ENCODE data around the gene DLGAP5. TPM values are rescaled to one million over a fixed set of nuclear protein-coding genes. Genes with fewer than 3 reads are reported as not detected.

Gene DLGAP5
- total RNA-seq, 1 experiment from 2014 or later = 72.8 TPM

DNA sequence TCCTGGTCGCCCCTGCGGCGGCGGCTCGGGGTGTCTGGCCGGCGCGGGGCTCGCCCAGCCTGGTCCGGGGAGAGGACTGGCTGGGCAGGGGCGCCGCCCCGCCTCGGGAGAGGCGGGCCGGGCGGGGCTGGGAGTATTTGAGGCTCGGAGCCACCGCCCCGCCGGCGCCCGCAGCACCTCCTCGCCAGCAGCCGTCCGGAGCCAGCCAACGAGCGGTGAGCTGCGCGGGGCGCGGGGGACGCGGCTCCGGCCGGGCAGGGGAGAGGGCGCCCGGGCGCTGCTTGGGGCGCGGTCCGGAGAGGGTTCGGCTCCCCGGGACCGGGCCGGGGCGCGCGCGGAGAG is 62.3 kb downstream of the DLGAP5 start, which contains the start of gene LGALS3:
Gene LGALS3 (plus strand): TSS at position 167 of the 342 bp plus-strand sequence. CDS start 8,122 bp downstream, outside the sequence.
- ChIA-PET RAD21 (ENCODE audit: low non-redundant PET in 1 of 2, low total read pairs in 2 of 2, uncharacterized antibody in 2 of 2, unreplicated experiment in 2 of 2) (no interaction called here), CTCF (interaction anchor here (0.9 to 1.8 kb wide), 2 partner anchors 18 to 39 kb away, joined by 3 to 5 read pairs; no protein-coding TSS in a partner anchor), POLR2A (interaction anchor here (0.8 to 2.5 kb wide), 5 partner anchors 9 to 52 kb away, joined by 3 to 17 read pairs (median 8); no protein-coding TSS in a partner anchor)
- Histone ChIP-seq H3K4me2 (ENCODE audit: low read length) (peak within 1 kb of the TSS; percentile 77), H3K4me3 (replicated peaks in 1 of 2; ENCODE audit: low read depth in 1 of 2, low read length in 2 of 2) (peak within 1 kb of the TSS; percentile 74 to 80), H3K9me3 (ENCODE audit: control insufficient read depth in 1 of 2, insufficient read depth in 1 of 2, low read depth in 1 of 2, low read length in 2 of 2) (no peaks in the 10 kb centered on the region), H3K9me2 (ENCODE audit: insufficient read depth) (no peaks in the 10 kb centered on the region), H4K20me1 (ENCODE audit: insufficient read depth) (no peaks in the 10 kb centered on the region), H3K27me3 (ENCODE audit: insufficient read depth, low read length) (no peaks in the 10 kb centered on the region), H3K9ac (ENCODE audit: low read length) (peak within 1 kb of the TSS; percentile 77), H3K27ac (ENCODE audit: low read depth, low read length) (peak within 1 kb of the TSS; percentile 79), H2AFZ (ENCODE audit: low read depth, low read length, poor library complexity, severe bottlenecking) (no peak within 1 kb of the TSS), H3K79me2 (ENCODE audit: insufficient read depth, low read length) (peaks cover 39% of the 10 kb centered on the region), H3K36me3 (ENCODE audit: control insufficient read depth in 1 of 2, insufficient read depth in 2 of 2, low read length in 2 of 2) (no peaks in the 10 kb centered on the region), H3K4me1 (ENCODE audit: control insufficient read depth in 1 of 2, insufficient read depth in 2 of 2, low read length in 2 of 2) (peaks cover 30 to 61% of the 10 kb centered on the region in 2 experiments)
- DNase-seq (ENCODE audit: low read depth, low spot score) = no peak
- intact Hi-C loops (cut with micrococcal nuclease) = loop anchor here (2.0 kb wide), 2 partner anchors 26 to 40 kb away; no protein-coding TSS in a partner anchor
- no TSS peak for BruUV-seq (replicated peaks)
- ATAC-seq = peak; percentile 85
- TF ChIP-seq JUND (IDR thresholded peaks at IDR 0.05) (no peak), SIN3A (IDR thresholded peaks at IDR 0.05; ENCODE audit: low read depth) (peak; percentile 56; the same call in 1 of the 2 replicates), ZNF274 (IDR thresholded peaks at IDR 0.05; ENCODE audit: low read depth, low read length) (no peak), POLR2A (IDR thresholded peaks at IDR 0.05; ENCODE audit: borderline replicate concordance, extremely low read depth, insufficient read depth, insufficient read length) (peak; percentile 82), POLR2AphosphoS5 (IDR thresholded peaks at IDR 0.05; ENCODE audit: low read depth, low read length) (peak; percentile 96), FOSL1 (IDR thresholded peaks at IDR 0.05; ENCODE audit: low read depth) (no peak)
- TF ChIP-seq, protein P1, sequence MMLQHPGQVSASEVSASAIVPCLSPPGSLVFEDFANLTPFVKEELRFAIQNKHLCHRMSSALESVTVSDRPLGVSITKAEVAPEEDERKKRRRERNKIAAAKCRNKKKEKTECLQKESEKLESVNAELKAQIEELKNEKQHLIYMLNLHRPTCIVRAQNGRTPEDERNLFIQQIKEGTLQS (IDR thresholded peaks at IDR 0.05) = no peak

DNA sequence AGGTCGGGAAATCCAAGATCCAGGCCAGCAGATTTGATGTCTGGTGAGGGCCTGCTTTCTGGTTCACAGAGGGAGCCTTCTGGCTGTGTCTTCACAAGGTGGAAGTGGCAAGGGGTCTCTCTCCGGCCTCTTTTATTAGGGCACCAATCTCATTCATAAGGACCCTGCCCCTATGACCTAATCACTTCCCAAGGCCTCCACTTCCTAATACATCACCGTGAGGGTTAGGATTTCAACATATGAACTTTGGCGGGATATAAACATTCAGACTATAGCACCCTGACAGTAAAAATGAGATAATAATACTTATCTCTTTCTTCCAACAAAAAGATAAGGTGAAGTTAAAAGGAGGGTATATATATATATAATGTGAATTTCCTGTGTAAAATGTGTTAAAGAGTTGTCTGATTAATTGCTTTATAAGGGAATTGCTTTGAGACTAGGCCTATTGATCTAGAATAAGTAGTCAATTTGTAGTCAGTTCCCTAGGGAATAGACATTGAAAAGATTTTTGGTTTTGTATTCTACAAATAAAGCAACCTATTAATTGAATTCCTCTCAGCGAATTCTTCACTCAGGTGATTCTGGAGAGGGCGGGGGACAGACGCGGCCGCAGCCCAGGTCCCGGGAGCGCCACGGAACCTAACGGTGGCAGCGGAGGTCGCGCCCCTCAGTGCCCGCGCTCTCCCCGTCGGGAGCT is 62.8 kb downstream of the DLGAP5 start:
- POLR2A ChIA-PET = interaction anchor here (0.8 to 2.5 kb wide), 6 partner anchors 9 to 51 kb away, joined by 3 to 17 read pairs (median 8); no protein-coding TSS in a partner anchor
- peak overlapping the region; percentile 77 for H3K4me2 ChIP-seq (ENCODE audit: low read length)
- no peaks in the 10 kb centered on the region for H3K36me3 ChIP-seq (ENCODE audit: control insufficient read depth in 1 of 2, insufficient read depth in 2 of 2, low read length in 2 of 2)
- H3K9me3 ChIP-seq (ENCODE audit: control insufficient read depth in 1 of 2, insufficient read depth in 1 of 2, low read depth in 1 of 2, low read length in 2 of 2) = no peaks in the 10 kb centered on the region
- no peaks in the 10 kb centered on the region for H3K9me2 ChIP-seq (ENCODE audit: insufficient read depth)
- H3K27me3 ChIP-seq (ENCODE audit: insufficient read depth, low read length) = no peaks in the 10 kb centered on the region
- peak overlapping the region; percentile 77 for H3K9ac ChIP-seq (ENCODE audit: low read length)
- BruUV-seq (replicated peaks) = TSS peak; percentile 85
- peaks cover 37% of the 10 kb centered on the region for H3K79me2 ChIP-seq (ENCODE audit: insufficient read depth, low read length)
- TF ChIP-seq POLR2A (IDR thresholded peaks at IDR 0.05; ENCODE audit: borderline replicate concordance, extremely low read depth, insufficient read depth, insufficient read length) (no peak), EZH2phosphoT487 (IDR thresholded peaks at IDR 0.05; ENCODE audit: borderline replicate concordance) (no peak), FOSL1 (IDR thresholded peaks at IDR 0.05; ENCODE audit: low read depth) (no peak), ZFX (IDR thresholded peaks at IDR 0.05) (no peak), EGR1 (IDR thresholded peaks at IDR 0.05; ENCODE audit: low read depth) (no peak)
- TF ChIP-seq, protein P2, sequence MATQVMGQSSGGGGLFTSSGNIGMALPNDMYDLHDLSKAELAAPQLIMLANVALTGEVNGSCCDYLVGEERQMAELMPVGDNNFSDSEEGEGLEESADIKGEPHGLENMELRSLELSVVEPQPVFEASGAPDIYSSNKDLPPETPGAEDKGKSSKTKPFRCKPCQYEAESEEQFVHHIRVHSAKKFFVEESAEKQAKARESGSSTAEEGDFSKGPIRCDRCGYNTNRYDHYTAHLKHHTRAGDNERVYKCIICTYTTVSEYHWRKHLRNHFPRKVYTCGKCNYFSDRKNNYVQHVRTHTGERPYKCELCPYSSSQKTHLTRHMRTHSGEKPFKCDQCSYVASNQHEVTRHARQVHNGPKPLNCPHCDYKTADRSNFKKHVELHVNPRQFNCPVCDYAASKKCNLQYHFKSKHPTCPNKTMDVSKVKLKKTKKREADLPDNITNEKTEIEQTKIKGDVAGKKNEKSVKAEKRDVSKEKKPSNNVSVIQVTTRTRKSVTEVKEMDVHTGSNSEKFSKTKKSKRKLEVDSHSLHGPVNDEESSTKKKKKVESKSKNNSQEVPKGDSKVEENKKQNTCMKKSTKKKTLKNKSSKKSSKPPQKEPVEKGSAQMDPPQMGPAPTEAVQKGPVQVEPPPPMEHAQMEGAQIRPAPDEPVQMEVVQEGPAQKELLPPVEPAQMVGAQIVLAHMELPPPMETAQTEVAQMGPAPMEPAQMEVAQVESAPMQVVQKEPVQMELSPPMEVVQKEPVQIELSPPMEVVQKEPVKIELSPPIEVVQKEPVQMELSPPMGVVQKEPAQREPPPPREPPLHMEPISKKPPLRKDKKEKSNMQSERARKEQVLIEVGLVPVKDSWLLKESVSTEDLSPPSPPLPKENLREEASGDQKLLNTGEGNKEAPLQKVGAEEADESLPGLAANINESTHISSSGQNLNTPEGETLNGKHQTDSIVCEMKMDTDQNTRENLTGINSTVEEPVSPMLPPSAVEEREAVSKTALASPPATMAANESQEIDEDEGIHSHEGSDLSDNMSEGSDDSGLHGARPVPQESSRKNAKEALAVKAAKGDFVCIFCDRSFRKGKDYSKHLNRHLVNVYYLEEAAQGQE (IDR thresholded peaks at IDR 0.05; ENCODE audit: low read depth) = no peak
- ATAC-seq (no peak), DNase-seq (ENCODE audit: low read depth, low spot score) (no peak)
- H2AFZ ChIP-seq (ENCODE audit: low read depth, low read length, poor library complexity, severe bottlenecking) = no peak overlapping the region
- peak overlapping the region; percentile 74 to 80 for H3K4me3 ChIP-seq (replicated peaks in 1 of 2; ENCODE audit: low read depth in 1 of 2, low read length in 2 of 2)
- CTCF ChIA-PET = interaction anchor here (1.8 kb wide), 1 partner anchor 38 kb away, joined by 5 read pairs; no protein-coding TSS in a partner anchor
- H4K20me1 ChIP-seq (ENCODE audit: insufficient read depth) = no peaks in the 10 kb centered on the region
- intact Hi-C loops (cut with micrococcal nuclease) = loop anchor here (2.0 kb wide), 2 partner anchors 26 to 40 kb away; no protein-coding TSS in a partner anchor
- peak overlapping the region; percentile 79; the same call in 1 of the 2 replicates for H3K27ac ChIP-seq (ENCODE audit: low read depth, low read length)
- RAD21 ChIA-PET (ENCODE audit: low non-redundant PET in 1 of 2, low total read pairs in 2 of 2, uncharacterized antibody in 2 of 2, unreplicated experiment in 2 of 2) = no interaction called here
- H3K4me1 ChIP-seq (ENCODE audit: control insufficient read depth in 1 of 2, insufficient read depth in 2 of 2, low read length in 2 of 2) = peaks cover 30 to 61% of the 10 kb centered on the region in 2 experiments
